Endothelial cell of umbilical vein (primary cell): ENCODE results near the gene IL1R1. TPM values are rescaled to one million over a fixed set of nuclear protein-coding genes. Genes with fewer than 3 reads are reported as not detected.

Experiments used
- BruUV-seq: library from RNA; stranded (reverse); fragments of 400-500 nt; replicated peaks from 2 replicates; lab custom pipeline; 2021; lab: Mats Ljungman, UMichigan
- CTCF ChIA-PET: fragments of 300-600, 350-600 bp; sonication (Branson Sonifier 250); formaldehyde crosslinking; loops from one replicate; lab custom pipeline; 2021; ENCODE audit warnings: antibody characterized with exemption, inconsistent platforms; lab: Charles Lee
- POLR2A ChIA-PET: fragments of 300-600, 350-600 bp; sonication (Branson Sonifier 250); formaldehyde crosslinking; loops from one replicate; lab custom pipeline; 2021; ENCODE audit warnings: antibody characterized with exemption, inconsistent platforms; lab: Charles Lee
- DNase-seq: peaks from one replicate; pipeline ENCODE4 v3.0.0-alpha.2; 2011; ENCODE audit warnings: low read depth, low spot score
- FAIRE-seq: peaks from 2 replicates; lab custom pipeline; 2011; peaks lifted over from hg19 to GRCh38; lab: Jason Lieb, UNC
- H2AFZ ChIP-seq: 2 replicates; pipeline ENCODE4 v1.6.0; 2012; ENCODE audit warnings: low read depth, low read length, control low read depth, inconsistent platforms
- H3K27ac ChIP-seq: 2 replicates; pipeline ENCODE4 v1.5.1; 2011; ENCODE audit warnings: low read depth, mild to moderate bottlenecking, control low read depth, low read length, moderate library complexity; ENCODE audit not compliant: insufficient read depth
- H3K27me3 ChIP-seq, 2 experiments: 2 replicates each; pipeline versions ENCODE4 v1.6.0 to v1.6.1; 2011; ENCODE audit warnings: low read length in 2 of 2, mixed read lengths in 1 of 2; ENCODE audit not compliant: control insufficient read depth in 2 of 2, insufficient read depth in 2 of 2
- H3K36me3 ChIP-seq, 2 experiments: 2 replicates in 1 of 2; 3 replicates in 1 of 2; pipeline ENCODE4 v1.5.1; 2011; ENCODE audit warnings: low read length in 2 of 2, mild to moderate bottlenecking in 1 of 2, moderate library complexity in 1 of 2; ENCODE audit not compliant: control insufficient read depth in 2 of 2, insufficient read depth in 2 of 2; ENCODE audit errors: extremely low read depth in 1 of 2
- H3K4me1 ChIP-seq: 3 replicates; pipeline ENCODE4 v1.5.1; 2011; ENCODE audit warnings: mild to moderate bottlenecking, low read length; ENCODE audit not compliant: control insufficient read depth, insufficient read depth; ENCODE audit errors: extremely low read depth
- H3K4me2 ChIP-seq: 2 replicates; pipeline ENCODE4 v1.6.1; 2011; ENCODE audit warnings: low read length, control low read depth, mixed read lengths; ENCODE audit not compliant: insufficient read depth
- H3K4me3 ChIP-seq, 3 experiments: fragments of 200-600 bp in 1 of 3; sonication (generic), shearing (Covaris generic) in 1 of 3; replicated peaks in 1 of 3; 2 replicates each; pipeline ENCODE4 v1.5.1; 2011 to 2016; ENCODE audit warnings: control low read depth in 3 of 3, low read length in 3 of 3, mild to moderate bottlenecking in 2 of 3, inconsistent platforms in 1 of 3, low read depth in 1 of 3, moderate library complexity in 1 of 3; ENCODE audit not compliant: insufficient read depth in 1 of 3
- H3K79me2 ChIP-seq: 2 replicates; pipeline ENCODE4 v1.6.0; 2012; ENCODE audit warnings: low read length, inconsistent platforms; ENCODE audit not compliant: control insufficient read depth, insufficient read depth
- H3K9ac ChIP-seq: replicated peaks from 2 replicates; pipeline ENCODE3; 2011; ENCODE audit warnings: low read length, control low read depth; ENCODE audit not compliant: insufficient read depth; ENCODE audit errors: extremely low read depth
- H3K9me1 ChIP-seq: replicated peaks from 3 replicates; pipeline ENCODE4 v1.6.0; 2011; ENCODE audit warnings: mild to moderate bottlenecking, low read length; ENCODE audit not compliant: control insufficient read depth, insufficient read depth; ENCODE audit errors: extremely low read depth
- H3K9me3 ChIP-seq: replicated peaks from 2 replicates; pipeline ENCODE4 v1.5.1; 2012; ENCODE audit warnings: low read length, inconsistent platforms; ENCODE audit not compliant: control insufficient read depth, insufficient read depth
- H4K20me1 ChIP-seq: replicated peaks from 2 replicates; pipeline ENCODE3; 2011; ENCODE audit warnings: mild to moderate bottlenecking, low read length; ENCODE audit not compliant: control insufficient read depth, insufficient read depth; ENCODE audit errors: extremely low read depth
- FOS ChIP-seq: IDR thresholded peaks from 2 replicates; pipeline ENCODE4 v1.6.1; 2011; ENCODE audit warnings: mild to moderate bottlenecking, low read length, moderate library complexity, borderline replicate concordance; ENCODE audit not compliant: insufficient read depth
- JUN ChIP-seq: IDR thresholded peaks from 2 replicates; pipeline ENCODE4 v1.6.1; 2011; ENCODE audit warnings: borderline replicate concordance, low read depth; ENCODE audit not compliant: insufficient read length, insufficient read depth
- MYC ChIP-seq: IDR thresholded peaks from one replicate; pipeline ENCODE4 v1.6.1; 2011; ENCODE audit warnings: mild to moderate bottlenecking, low read depth, low read length
- POLR2A ChIP-seq: IDR thresholded peaks from 2 replicates; pipeline ENCODE4 v1.6.1; 2012; ENCODE audit warnings: low read depth, mild to moderate bottlenecking, control low read depth, low read length
- POLR2AphosphoS5 ChIP-seq: IDR thresholded peaks from 2 replicates; pipeline ENCODE4 v1.6.1; 2012; ENCODE audit warnings: low read depth, mild to moderate bottlenecking, control low read depth, low read length, moderate library complexity; ENCODE audit not compliant: insufficient read depth
- dilution Hi-C: fragments of 300-500 bp; cut with MboI; formaldehyde crosslinking; loops from one replicate; pipeline ENCODE4 v1.15.0; 2019; ENCODE audit warnings: low sequenced_read_pairs; ENCODE audit not compliant: extremely low pct_ligation_motif_present
- intact Hi-C: fragments of 100-400 bp; cut with micrococcal nuclease; formaldehyde crosslinking; loops from one replicate; pipeline ENCODE4 v1.10.0; 2022
- polyA plus RNA-seq, 4 experiments: library from polyadenylated mRNA; depleted of rRNA in 3 of 4; stranded (reverse) in 3 of 4; unstranded in 1 of 4; fragments of >200 nt; gene quantifications; 2 replicates each; pipeline versions ENCODE4 v1.2.1 to v1.2.3, GENCODE V29; 2011 to 2012; ENCODE audit warnings: missing spikeins in 1 of 4
- total RNA-seq: library from RNA; stranded (reverse); gene quantifications from 2 replicates; pipeline ENCODE4 v1.2.3, GENCODE V29; 2021
- TF ChIP-seq, protein P1 (sequence below): IDR thresholded peaks from 2 replicates; pipeline ENCODE4 v1.6.1; 2011; ENCODE audit not compliant: insufficient read depth, insufficient read length
- TF ChIP-seq, protein P2 (sequence below), 2 donors: IDR thresholded peaks; 1 replicate in 1 of 2; 2 replicates in 1 of 2; pipeline ENCODE4 v1.5.1; 2011; ENCODE audit warnings: low read length in 2 of 2, mild to moderate bottlenecking in 2 of 2, moderate library complexity in 2 of 2, control low read depth in 1 of 2, inconsistent platforms in 1 of 2, low read depth in 1 of 2; ENCODE audit not compliant: insufficient read depth in 1 of 2; ENCODE audit errors: extremely low read depth in 1 of 2

Gene IL1R1
- total and polyA plus RNA-seq, 2 donors (not counting 3 experiments of a cell fraction or from before 2014, with no cell fraction given): 5.4 to 5.5 TPM

DNA sequence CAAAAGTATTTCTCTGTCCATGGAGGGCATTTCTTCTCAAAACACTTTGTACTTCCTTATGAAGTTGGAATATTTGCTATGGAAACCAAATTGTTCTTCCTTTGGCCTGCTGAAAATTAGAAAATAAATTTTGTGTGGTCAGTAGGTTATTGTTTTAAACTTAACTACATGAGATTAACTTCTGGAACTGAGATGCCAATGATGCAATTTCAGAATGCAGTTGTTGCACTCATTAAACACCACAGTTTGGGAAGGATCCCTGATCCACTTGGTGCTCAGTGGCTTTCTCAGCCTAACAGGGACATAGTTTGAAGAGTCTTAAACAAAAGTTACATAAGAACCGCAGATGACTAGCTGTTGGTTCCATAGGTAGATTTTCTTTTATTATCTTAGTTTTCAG, 23.3 kb upstream of the IL1R1 start:
- BruUV-seq: no TSS peak
- dilution Hi-C loops: no loop called here
- Histone ChIP-seq H3K9ac (no peak overlapping the region), H3K9me3 (no peaks in the 10 kb centered on the region), H3K36me3 (no peaks in the 10 kb centered on the region), H3K4me1 (peaks cover 1% of the 10 kb centered on the region), H3K27ac (no peak overlapping the region), H3K79me2 (no peaks in the 10 kb centered on the region), H4K20me1 (no peaks in the 10 kb centered on the region), H2AFZ (no peak overlapping the region), H3K27me3 (no peaks in the 10 kb centered on the region), H3K9me1 (no peaks in the 10 kb centered on the region), H3K4me3 (no peak overlapping the region), H3K4me2 (no peak overlapping the region)
- POLR2A ChIA-PET: no interaction called here
- CTCF ChIA-PET: interaction anchor here (0.9 to 3.8 kb wide), 4 partner anchors 13 to 121 kb away, joined by 3 to 15 read pairs (median 6); no protein-coding TSS in a partner anchor
- DNase-seq: no peak
- intact Hi-C loops: no loop called here
- FAIRE-seq: no peak
- TF ChIP-seq, protein P1, sequence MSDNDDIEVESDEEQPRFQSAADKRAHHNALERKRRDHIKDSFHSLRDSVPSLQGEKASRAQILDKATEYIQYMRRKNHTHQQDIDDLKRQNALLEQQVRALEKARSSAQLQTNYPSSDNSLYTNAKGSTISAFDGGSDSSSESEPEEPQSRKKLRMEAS: no peak
- TF ChIP-seq JUN (no peak), POLR2A (no peak), MYC (no peak), FOS (no peak), POLR2AphosphoS5 (no peak)

DNA sequence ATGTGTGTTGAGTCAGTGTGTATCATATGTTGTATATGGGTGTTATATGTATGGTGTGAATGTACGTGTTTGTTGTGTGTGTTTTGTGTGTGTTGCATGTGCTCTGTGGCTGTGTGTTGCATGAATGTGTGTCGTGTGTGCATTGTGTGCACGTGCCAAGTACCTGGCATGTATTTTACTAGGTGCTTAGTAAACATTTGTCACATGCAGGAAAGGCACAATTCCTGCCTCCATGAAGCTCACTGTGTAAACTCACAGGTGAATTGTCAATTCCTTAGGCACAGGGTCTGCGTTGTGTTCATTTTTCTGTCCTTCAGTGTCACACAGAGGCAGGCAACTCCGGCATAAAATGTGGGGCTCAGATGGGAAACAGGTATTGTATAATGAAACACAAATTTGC, 22.3 kb upstream of the IL1R1 start:
- CTCF ChIA-PET: interaction anchor here (1.2 to 3.8 kb wide), 2 partner anchors 15 to 36 kb away, joined by 3 to 15 read pairs; no protein-coding TSS in a partner anchor
- no peaks in the 10 kb centered on the region for H3K79me2 ChIP-seq

More for the DNA sequence above, 22.3 kb upstream of the IL1R1 start:
- intact Hi-C loops: no loop called here
- Histone ChIP-seq H3K27me3 (no peaks in the 10 kb centered on the region), H2AFZ (no peak overlapping the region), H3K27ac (no peak overlapping the region), H3K4me1 (no peaks in the 10 kb centered on the region), H3K9me3 (no peaks in the 10 kb centered on the region), H3K36me3 (no peaks in the 10 kb centered on the region), H4K20me1 (no peaks in the 10 kb centered on the region), H3K9me1 (no peaks in the 10 kb centered on the region), H3K4me2 (no peak overlapping the region), H3K9ac (no peak overlapping the region), H3K4me3 (no peak overlapping the region)
- no peak for DNase-seq
- BruUV-seq: no TSS peak
- dilution Hi-C loops: no loop called here
- TF ChIP-seq, protein P2, sequence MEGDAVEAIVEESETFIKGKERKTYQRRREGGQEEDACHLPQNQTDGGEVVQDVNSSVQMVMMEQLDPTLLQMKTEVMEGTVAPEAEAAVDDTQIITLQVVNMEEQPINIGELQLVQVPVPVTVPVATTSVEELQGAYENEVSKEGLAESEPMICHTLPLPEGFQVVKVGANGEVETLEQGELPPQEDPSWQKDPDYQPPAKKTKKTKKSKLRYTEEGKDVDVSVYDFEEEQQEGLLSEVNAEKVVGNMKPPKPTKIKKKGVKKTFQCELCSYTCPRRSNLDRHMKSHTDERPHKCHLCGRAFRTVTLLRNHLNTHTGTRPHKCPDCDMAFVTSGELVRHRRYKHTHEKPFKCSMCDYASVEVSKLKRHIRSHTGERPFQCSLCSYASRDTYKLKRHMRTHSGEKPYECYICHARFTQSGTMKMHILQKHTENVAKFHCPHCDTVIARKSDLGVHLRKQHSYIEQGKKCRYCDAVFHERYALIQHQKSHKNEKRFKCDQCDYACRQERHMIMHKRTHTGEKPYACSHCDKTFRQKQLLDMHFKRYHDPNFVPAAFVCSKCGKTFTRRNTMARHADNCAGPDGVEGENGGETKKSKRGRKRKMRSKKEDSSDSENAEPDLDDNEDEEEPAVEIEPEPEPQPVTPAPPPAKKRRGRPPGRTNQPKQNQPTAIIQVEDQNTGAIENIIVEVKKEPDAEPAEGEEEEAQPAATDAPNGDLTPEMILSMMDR (IDR thresholded peaks at IDR 0.05; ENCODE audit: extremely low read depth in 1 of 2, insufficient read depth in 1 of 2, low read depth in 1 of 2, low read length in 2 of 2): no peak
- no peak for TF ChIP-seq POLR2AphosphoS5
- POLR2A ChIA-PET: no interaction called here
- FAIRE-seq: no peak
